Dermis blood vessel endothelial cell (primary cell): ENCODE measurements around the gene GRIP2. TPM values are rescaled to one million over a fixed set of nuclear protein-coding genes. Genes with fewer than 3 reads are reported as not detected.

ENCODE experiments used
- DNase-seq: peaks from one replicate; pipeline ENCODE4 v3.0.0; 2010
- total RNA-seq: library from RNA; depleted of rRNA; stranded (reverse); fragments of >200 nt; gene quantifications from 2 replicates; pipeline ENCODE4 v1.2.3, GENCODE V29; 2014

The GRIP2 gene
- under 0.01 TPM in 1 of 2 replicates, not detected in the other for total RNA-seq

- DNase-seq: no peak
These were observed at the start of gene GRIP2 for GRCh38 chr3:14539742-14540491. GRIP2 (minus strand) TSS chr3:14540342; CDS start chr3:14540308, 34 bp downstream.

GRCh38 chr3:14588425-14589112, 48.4 kb upstream of the GRIP2 start:
- DNase-seq: no peak

GRCh38 chr3:14587740-14588360, 47.7 kb upstream of the GRIP2 start:
- DNase-seq: peak; percentile 8

- DNase-seq: no peak
These were observed 46.5 kb upstream of the GRIP2 start for GRCh38 chr3:14586611-14587010.

GRCh38 chr3:14583548-14584091, 43.5 kb upstream of the GRIP2 start:
- DNase-seq: no peak

- no peak for DNase-seq
These were observed 41.9 kb upstream of the GRIP2 start for GRCh38 chr3:14582045-14582410.

GRCh38 chr3:14581334-14582044, 41.3 kb upstream of the GRIP2 start:
- DNase-seq: no peak

- no peak for DNase-seq
These were observed 37.8 kb upstream of the GRIP2 start for GRCh38 chr3:14577897-14578296.

- DNase-seq: no peak
These were observed 36.0 kb upstream of the GRIP2 start for GRCh38 chr3:14576163-14576562.

- DNase-seq: no peak
These were observed 34.0 kb upstream of the GRIP2 start for GRCh38 chr3:14574183-14574582.

- no peak for DNase-seq
These were observed 33.6 kb upstream of the GRIP2 start for GRCh38 chr3:14573706-14574105.

GRCh38 chr3:14570864-14571263, 30.7 kb upstream of the GRIP2 start:
- DNase-seq: no peak

- no peak for DNase-seq
These were observed 29.9 kb upstream of the GRIP2 start for GRCh38 chr3:14570089-14570488.

GRCh38 chr3:14569474-14570000, 29.4 kb upstream of the GRIP2 start:
- no peak for DNase-seq

GRCh38 chr3:14568269-14568668, 28.1 kb upstream of the GRIP2 start:
- no peak for DNase-seq

- DNase-seq: no peak
These were observed 26.7 kb upstream of the GRIP2 start for GRCh38 chr3:14566812-14567211.

- DNase-seq: no peak
These were observed 25.9 kb upstream of the GRIP2 start for GRCh38 chr3:14565868-14566588.

GRCh38 chr3:14564741-14565140, 24.6 kb upstream of the GRIP2 start:
- no peak for DNase-seq

GRCh38 chr3:14563946-14564539, 23.9 kb upstream of the GRIP2 start:
- DNase-seq: no peak

- DNase-seq: no peak
These were observed 22.2 kb upstream of the GRIP2 start for GRCh38 chr3:14562121-14562890.
